ENCODE results near the gene ANKLE2.
"Not testable (repeated sequence)": the region's sequence is repeated elsewhere in the genome, so short reads cannot be mapped to it uniquely, and the experiment has no call there.

Gene ANKLE2

DNA sequence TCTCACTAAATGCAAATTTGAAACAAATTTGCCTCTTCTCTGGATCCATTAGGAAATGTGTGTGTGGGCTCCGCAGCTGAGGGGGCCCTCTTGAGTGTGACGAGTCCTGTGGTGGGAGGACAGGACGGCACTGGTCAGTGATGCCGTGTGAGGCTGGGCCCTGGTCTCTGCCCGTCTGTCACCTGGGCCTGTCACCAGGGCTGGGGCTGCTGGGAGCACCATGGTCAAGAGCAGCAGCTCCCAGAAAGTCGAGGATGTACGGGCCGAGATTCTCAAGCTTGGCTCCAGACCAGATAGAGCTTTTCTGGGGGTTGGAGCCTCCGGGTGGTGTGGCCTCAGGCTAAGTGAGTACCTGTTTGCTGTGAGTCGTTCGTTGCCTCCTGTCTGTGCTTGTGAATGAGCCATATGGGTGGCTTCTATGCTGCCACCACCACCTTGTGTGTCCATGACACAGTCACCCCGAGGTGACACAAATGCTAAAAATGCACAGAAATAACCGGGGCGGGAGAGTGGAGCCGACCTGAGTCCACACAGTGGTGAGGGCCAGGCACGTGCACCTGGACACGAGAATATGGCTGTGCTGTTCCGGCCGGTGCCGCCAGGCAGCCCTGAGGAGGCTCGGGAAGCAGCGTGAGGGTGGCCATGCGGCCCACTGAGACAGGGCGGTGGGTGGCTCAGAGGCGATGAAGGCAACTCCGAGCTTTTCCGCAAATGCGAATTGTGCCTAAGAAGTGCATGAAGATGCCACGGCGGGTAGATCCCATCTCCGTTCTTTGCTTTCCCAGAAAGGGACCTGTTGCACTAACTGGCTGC lies 42.3 kb downstream of the ANKLE2 start:
- no peak for DNase-seq (ENCODE audit: low spot score)

DNA sequence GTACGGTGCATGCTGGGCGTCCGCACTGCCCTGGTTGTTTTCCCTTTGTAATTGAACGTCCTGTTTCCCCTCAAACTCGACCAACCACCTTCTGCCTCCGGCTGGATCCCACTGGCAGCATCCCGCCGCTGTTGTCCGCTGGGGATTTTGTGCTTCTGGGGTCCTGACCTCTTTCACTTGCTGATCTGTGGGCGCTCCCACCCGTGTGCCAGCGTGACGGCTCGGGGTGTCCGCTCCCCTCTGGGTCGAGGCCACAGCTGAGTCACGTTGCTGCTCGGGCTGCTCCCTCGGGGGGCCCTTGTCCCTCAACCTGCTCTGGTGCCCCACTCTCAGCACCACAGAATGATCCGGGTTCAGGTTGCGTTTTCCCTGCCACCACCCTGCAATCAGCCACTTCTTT lies 43.0 kb downstream of the ANKLE2 start:
- no peak for DNase-seq (ENCODE audit: low spot score)

DNA sequence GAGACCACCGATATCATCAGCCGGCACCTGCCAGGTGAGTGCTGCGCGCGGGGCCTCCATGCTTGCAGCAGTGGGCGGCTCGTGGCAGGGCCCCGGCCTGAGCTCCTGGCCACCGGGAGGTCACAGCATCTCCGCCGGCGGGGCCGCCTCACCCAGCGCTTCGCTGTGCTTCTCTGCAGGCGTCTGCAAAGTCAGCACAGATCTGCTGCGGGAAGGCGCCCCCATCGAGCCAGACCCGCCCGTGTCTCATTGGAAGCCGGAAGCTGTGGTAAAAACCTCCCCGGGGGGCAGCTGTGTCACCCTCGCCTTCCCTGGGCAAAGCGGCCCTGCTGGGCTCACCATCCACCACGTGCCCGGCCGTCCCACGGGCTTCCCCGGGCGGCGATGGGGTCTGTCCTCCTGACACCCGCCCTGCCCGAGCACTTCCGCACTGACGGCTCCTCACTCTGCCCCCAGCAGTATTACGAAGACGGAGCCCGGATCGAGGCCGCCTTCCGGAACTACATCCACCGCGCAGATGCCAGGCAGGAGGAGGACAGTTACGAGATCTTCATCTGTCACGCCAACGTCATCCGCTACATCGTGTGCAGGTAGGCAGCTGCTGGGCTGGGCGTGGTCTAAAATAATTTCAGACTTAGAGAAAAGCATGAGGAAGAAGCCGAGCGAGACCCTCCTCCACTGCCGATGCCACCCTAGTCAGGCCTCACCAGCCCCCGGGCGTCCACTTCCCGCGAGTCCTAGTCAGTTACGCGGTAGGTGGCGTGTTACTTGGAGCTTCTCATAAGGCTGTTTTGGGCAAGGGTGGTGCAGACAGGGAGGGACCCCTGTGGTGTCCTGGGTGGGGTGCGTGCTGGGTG lies 43.9 kb downstream of the ANKLE2 start:
- DNase-seq (ENCODE audit: low spot score) = no peak

DNA sequence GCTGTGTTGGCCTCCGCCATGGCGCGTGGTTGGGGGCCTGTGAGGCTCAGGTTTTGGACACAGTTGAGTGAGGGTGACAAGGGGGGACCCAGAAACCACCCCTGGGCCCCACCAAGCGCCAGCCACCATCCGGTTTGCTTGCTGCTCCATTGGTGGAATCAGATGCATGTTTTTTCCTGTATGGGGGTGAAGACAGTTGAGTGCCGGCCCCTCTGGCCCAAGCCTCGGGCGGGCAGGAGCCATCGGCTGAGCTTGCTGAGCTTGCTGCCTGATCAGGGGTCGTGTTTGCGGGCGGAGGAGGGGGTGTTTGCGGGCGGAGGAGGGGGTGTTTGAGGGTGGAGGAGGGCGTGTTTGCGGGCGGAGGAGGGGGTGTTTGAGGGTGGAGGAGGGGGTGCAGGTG lies 44.6 kb downstream of the ANKLE2 start:
- DNase-seq (ENCODE audit: low spot score) = no peak

DNA sequence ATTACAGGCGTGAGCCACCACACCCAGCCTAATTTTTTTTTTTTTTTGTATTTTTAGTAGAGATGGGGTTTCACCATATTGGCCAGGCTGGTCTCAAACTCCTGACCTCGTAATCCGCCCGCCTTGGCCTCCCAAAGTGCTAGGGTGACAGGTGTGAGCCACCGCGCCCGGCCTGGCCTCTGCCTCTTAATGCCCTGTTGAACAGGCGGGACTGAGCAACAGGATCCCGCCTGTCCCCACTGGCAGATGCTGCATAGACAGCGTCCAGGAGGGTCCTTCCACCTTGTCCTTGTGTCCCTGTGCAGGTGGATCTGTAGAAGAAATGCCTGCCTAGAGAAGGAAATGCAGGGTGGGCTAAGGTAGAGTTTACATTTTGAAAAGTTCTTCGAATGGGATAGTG lies 45.3 kb downstream of the ANKLE2 start:
- DNase-seq (ENCODE audit: low spot score) = no peak

DNA sequence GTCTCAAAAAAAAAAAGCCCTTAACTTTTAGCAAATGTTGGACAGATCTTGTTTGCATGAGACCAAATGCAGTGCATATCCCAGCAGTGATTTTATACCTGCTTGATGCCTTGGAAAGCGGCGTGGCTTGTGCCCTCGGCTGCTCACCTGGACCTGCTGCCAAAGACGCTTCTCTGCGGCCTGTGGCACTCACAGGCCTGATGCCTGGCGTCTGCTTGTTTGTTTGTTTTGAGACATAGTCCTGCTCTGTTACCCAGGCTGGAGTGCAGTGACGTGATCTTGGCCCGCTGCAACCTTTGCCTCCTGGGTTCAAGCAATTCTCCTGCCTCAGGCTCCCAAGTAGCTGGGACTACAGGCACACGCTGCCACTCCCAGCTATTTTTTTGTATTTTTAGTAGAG lies 45.8 kb downstream of the ANKLE2 start:
- DNase-seq (ENCODE audit: low spot score) = no peak

DNA sequence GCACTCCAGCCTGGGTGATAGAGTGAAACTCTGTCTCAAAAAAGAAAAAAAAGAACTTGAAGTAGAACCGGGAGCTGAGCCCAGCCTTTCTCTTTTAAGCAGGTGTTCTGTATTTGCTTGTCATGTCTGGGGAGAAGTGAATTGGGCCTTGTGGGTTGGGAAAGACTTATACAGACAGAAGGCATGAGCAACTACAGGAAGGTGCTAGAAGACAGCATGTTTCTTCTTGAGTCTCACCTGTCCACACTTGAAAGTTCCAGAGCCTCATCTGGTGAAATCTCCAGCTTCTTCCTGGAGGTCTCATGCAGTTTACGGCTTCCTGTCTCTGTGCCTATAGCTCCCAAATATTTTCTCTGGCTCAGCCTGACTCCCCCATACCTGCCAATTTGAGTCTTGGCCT lies 48.5 kb downstream of the ANKLE2 start:
- DNase-seq (ENCODE audit: low spot score) = no peak

DNA sequence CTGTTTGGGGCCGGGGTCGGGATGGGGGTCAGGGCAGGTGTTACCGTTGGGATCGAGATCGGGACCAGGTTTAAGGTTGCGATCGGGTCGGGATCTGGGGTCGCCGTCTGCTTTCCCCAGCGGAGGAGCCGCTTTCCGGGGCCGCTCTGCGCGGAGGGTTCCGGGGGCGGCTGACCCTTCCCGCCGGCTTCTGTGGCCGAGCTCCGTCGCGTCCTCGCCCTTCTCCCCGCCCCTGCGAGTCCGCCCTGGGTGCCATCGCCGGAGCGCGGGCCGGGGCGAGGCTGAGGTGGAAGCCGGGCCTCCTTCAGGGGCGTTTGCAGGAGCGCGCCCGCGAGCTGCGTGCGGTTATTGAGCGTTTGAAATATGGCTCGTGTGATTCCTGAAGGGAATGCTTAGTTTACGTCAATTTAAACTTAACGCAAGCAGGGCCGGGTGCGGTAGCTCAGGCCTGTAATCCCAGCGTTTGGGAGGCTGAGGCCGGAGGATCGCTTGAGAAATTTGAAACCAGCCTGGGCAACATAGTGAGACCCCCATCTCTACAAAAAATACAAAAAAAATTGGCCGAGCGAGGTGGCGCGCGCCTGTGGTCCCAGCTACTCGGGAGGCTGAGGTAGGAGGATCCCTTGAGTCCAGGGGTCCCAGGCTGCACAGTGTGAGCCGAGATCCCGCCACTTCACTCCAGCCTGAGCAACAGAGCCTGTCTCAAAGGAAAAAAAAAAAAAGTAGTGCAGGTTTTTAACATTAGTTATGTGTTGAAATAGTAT lies 50.4 kb downstream of the ANKLE2 start:
- DNase-seq (ENCODE audit: low spot score) = no peak

DNA sequence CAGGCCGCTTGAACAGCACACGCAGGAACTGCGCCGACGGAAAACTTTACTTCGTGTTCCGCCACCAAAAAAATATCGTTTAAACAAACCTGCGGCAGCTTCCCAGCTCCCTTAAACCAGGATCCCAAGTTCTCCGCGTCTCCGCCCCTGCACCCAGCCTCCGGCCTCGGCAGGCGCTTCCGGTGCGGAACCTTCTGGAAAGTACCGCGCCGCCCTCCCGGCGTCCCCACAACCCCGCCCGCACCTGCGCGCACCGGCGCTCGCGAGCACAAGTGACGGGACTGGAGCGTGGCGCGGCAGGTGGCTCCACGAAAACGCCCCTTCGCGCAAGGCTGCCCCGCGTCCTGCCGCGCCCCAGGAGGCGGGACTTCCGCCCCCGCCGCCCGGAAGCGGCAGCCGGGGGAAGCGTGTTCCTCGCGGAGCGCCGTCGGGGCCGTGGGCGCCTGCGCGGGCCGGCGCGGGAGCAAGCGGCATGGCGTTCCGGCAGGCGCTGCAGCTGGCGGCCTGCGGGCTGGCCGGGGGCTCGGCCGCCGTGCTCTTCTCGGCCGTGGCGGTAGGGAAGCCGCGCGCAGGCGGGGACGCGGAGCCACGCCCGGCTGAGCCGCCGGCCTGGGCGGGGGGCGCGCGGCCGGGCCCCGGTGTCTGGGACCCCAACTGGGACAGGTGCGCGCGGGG lies 51.1 kb downstream of the ANKLE2 start, which contains the start of gene PGAM5:
Gene PGAM5, plus strand, starts transcription at position 438 of the 675 bp plus-strand sequence. Its CDS starts 35 bp downstream, at position 473.
- DNase-seq (ENCODE audit: low spot score) = peak; percentile 89

DNA sequence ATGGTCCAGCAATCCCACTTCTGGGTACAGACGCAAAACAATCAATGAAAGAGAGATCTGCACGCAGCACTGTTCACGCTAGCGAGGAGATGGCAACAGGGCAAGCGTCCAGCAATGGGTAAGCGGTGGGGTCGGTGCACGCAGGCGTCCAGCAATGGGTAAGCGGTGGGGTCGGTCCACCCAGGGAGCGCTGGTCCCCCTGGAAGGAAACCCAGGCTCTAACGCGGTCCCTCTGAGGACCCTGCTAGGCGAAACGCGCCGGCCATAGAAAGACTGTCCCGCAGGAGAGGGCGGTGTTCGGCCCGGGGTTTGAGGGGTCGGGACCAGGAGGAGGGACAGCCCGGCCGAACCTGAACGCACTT lies 51.6 kb downstream of the ANKLE2 start:
- no peak for DNase-seq (ENCODE audit: low spot score)

DNA sequence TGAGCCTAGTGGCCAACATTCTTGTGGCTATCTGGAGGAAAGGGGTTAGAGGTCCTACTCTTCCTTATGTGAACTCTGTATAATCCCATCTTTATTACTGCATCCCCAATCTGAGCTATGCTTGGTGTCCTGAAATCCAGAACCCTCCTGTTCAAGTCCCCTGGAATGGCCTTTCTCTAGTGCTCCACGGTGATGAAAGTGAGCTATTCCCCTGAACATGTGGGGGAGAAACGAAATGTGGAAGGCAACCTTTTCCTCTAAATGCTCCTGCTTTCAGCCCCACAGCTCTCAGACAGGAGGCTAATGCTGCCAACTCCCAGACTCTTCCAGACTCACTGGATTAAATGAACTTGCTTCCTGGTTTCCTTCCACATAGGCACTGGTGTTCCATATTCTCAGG lies 53.5 kb downstream of the ANKLE2 start:
- no peak for DNase-seq (ENCODE audit: low spot score)

DNA sequence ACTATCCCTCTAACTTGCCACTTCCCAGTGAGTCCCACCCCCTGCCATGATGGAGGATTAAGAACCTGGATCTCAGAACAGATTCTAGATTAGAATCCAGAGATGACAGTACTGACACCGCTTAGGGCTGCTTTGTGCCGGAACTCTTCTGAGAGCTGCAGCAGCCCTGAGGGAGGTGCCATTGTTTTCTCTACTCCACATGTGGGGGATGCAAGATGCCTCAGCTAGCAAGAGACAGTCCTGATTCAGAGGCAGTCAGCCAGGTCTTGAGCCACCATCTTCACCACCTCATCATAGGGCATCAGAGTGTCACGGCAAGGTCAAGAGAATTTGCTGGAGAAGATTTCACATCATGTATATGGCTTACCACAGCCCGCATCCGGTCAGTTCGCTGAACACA lies 54.4 kb downstream of the ANKLE2 start:
- DNase-seq (ENCODE audit: low spot score) = no peak

DNA sequence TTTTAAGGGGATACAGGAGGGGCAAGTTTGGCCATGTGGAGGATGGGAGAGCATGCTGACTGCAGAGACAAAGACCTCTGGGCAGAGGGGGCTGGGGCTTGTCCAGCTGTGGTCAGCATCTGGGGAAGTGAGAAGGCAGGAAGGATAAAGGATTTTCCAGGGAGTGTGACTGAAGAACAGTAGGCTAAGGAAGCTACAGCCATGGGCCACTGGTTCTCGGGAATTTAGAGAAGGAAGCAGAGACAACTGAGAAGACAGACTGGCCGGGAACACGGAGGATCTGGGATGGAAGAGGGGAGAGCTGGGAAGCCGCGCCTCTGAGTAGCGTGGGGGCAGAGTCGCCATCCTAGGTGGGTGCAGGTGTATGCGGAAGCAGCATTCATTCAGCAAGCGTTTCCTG lies 58.0 kb downstream of the ANKLE2 start:
- DNase-seq (ENCODE audit: low spot score) = no peak

DNA sequence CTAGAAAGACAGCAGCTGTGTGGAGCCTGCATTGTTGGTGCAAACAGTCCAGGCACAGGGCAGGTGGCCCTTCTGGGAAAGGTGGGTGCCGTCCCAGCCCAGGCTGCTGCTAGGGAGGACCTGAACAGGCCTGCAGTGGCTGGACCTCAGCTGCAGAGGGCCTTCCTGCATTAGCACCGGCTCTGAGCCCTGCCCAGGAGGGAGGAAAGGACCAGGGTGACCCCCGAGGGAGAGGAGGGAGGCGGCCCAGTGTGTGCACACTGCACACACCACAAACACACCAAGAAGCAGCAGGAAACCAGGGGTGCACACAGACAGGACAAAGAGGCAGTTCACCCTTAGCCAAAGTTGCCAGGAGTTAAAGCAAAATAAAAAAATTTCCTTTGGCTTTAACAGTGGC lies 59.0 kb downstream of the ANKLE2 start:
- DNase-seq (ENCODE audit: low spot score) = no peak

DNA sequence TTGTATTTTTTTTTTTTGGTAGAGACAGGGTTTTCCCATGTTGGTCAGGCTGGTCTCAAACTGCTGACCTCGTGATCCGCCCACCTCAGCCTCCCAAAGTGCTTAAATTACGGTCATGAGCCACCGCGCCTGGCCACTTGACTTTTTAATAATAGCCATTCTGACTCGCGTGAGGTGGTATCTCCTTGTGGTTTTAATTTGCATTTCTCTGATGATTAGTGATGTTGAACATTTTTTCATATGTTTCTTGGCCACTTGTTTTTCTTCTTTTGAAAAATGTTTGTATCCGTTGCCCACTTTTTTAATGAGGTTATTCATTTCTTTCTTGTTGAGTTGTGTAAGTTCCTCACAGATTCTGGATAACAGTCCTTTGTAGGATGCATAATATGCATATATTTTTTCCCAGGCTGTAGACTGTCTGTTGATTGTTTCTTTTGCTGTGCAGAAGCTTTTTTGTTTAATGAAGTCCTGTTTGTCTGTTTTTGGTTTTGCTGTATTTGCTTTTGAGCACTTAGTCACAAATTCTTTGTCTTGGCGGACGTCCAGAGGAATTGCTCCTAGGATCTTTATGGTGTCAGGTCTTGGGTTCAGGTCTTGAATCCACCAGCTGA lies 61.3 kb downstream of the ANKLE2 start:
- no peak for DNase-seq (ENCODE audit: low spot score)

DNA sequence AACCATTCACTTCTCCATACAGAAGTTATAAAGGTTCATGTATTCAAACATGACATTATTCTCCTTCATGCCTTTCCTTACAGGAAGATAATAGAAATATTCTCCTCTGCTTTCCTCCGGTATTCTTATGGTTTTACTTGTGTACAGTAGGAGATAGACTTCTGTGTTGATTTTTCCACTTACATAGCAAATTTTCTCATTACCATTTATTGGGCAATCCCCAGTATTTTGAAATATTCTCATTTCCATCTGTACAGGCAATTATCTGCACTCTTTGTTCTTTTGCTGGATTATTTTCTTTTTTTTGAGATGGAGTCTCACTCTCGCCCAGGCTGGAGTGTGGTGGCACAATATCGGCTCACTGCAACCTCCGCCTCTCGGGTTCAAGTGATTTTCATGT lies 63.3 kb downstream of the ANKLE2 start:
- no peak for DNase-seq (ENCODE audit: low spot score)

DNA sequence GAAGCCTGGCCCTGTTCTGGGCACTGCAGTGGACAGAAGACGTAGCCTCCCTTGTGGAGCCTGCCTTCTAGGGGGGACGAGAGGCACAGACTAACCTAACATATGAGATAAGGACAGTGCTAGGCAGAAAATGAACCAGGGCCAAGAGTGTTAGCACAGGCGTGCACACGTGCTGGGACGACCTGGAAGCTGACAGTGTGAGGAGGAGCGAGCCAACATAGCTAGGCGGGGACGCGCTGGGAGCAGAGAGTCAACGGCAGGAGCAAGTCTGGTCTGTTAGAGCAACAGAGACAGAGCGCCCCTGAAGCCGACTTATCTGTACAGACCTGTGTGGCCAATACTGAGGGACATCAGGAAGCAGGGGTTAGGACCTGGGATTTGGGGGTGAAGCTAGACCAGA lies 66.2 kb downstream of the ANKLE2 start:
- no peak for DNase-seq (ENCODE audit: low spot score)

DNA sequence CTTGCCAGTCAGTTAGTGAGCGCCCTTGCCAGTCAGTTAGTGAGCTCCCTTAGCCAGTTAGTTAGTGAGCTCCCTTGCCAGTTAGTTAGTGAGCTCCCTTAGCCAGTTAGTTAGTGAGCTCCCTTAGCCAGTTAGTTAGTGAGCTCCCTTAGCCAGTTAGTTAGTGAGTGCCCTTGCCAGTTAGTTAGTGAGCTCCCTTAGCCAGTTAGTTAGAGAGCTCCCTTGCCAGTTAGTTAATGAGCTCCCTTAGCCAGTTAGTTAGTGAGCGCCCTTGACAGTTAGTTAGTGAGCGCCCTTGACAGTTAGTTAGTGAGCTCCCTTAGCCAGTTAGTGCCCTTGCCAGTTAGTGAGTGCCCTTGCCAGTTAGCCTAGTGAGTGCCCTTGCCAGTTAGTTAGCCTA lies 66.7 kb downstream of the ANKLE2 start:
- DNase-seq (ENCODE audit: low spot score) = not testable (repeated sequence)

DNA sequence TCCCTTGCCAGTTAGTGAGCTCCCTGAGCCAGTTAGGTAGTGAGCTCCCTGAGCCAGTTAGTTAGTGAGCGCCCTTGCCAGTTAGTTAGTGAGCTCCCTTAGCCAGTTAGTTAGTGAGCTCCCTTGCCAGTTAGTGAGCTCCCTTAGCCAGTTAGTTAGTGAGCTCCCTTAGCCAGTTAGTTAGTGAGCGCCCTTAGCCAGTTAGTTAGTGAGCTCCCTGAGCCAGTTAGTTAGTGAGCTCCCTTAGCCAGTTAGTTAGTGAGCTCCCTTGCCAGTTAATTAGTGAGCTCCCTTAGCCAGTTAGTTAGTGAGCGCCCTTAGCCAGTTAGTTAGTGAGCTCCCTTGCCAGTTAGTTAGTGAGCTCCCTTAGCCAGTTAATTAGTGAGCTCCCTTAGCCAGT lies 69.6 kb downstream of the ANKLE2 start:
- not testable (repeated sequence) for DNase-seq (ENCODE audit: low spot score)

DNA sequence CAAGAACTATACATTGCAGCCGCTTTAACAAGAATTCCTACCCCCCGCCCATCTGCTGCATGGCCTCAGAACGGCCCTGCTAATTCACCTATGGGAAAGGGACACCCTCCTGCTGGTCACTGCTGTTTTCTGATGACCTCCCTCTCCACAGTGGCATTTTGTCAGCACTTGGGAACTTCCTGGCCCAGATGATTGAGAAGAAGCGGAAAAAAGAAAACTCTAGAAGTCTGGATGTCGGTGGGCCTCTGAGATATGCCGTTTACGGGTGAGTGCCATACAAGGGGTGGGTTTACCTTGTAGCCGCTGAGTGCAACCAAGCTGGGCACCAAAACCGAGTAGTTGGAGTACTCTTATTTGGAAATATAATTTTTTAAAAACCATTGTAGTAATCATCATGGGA lies 71.5 kb downstream of the ANKLE2 start:
- no peak for DNase-seq (ENCODE audit: low spot score)

DNA sequence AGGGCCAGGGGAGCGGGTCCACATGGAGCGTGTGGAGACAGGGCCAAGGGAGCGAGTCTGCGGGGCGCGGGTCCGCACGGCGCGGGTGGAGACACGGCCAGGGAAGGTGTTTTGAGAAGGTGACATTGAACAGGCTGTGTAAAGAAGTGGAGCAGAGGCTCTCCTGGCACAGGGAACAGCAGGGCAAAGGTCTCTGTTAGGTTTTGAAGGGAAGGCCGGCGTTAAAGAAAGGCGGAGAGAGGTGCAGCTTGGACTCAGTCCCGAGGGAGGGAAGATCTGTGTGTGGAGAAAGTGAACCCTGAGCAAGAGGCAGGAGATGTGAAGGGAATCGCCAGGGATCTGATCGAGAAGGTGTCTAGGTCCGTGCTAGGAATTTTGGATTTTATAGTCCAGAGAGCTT lies 72.4 kb downstream of the ANKLE2 start:
- DNase-seq (ENCODE audit: low spot score) = no peak
